ENCODE measurements around the gene SMARCA2.

The SMARCA2 gene

DNA sequence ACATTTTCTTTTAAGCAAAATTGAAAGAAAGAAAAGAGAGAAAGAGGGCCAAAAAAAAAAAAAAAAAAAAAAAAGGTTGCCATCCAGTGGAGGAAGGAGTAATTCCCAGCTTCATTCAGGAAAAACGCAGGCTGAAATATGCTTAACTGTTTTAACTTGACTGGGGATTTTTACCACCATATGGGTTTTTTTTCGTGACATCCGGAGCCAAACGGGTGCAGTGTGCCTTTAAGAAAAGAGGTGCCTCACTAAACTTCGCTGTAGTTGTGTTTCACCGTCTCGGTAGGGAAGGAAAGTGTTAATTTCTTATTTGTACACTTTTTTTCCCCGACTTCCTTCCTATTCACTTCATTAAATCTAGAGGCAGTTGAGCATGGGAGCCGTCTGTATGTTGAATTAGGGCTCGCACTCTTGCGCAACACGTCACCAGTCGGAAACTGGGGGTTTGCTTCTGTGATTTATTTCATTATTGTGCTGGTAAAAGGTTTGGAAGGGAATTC, 143.0 kb downstream of the SMARCA2 start:
- 0% methylated on average over 9 of the region's 13 CpGs for WGBS
- DNase-seq, result peak; percentile 80
- Histone ChIP-seq H3K4me1 (ENCODE audit: control insufficient read depth, insufficient read depth, low read depth, low read length) (peaks cover 3% of the 10 kb centered on the region), H3K18ac (ENCODE audit: low read depth in 1 of 2, low read length in 2 of 2) (peak overlapping the region; percentile 11 to 62), H3K4ac (ENCODE audit: low read depth in 1 of 2, low read length in 2 of 2) (no peak overlapping the region), H2AFZ (ENCODE audit: low read depth, low read length) (no peak overlapping the region), H3K14ac (ENCODE audit: low read length in 2 of 2) (no peak overlapping the region), H4K8ac (ENCODE audit: low read length) (no peak overlapping the region), H3K36me3 (ENCODE audit: control insufficient read depth in 1 of 2, insufficient read depth in 2 of 2, low read depth in 1 of 2, low read length in 2 of 2) (peaks cover 0 to 16% of the 10 kb centered on the region in 2 experiments), H3K4me2 (ENCODE audit: low read length, poor library complexity, severe bottlenecking) (peak overlapping the region; percentile 75), H3K27ac (ENCODE audit: low read length, poor library complexity, severe bottlenecking) (peak overlapping the region; percentile 87), H3K27me3 (ENCODE audit: control insufficient read depth in 1 of 2, insufficient read depth in 1 of 2, low read length in 2 of 2) (no peaks in the 10 kb centered on the region), H2BK15ac (ENCODE audit: low read depth, poor library complexity, severe bottlenecking) (no peak overlapping the region), H3K4me3 (ENCODE audit: insufficient read depth in 1 of 2, low read depth in 1 of 2, low read length in 2 of 2) (peak overlapping the region in 1 of 2 experiments; percentile 81), H3K23ac (ENCODE audit: low read length in 2 of 2) (no peak overlapping the region), H2BK12ac (ENCODE audit: low read length in 2 of 2) (no peak overlapping the region), H2BK120ac (ENCODE audit: low read depth, low read length) (peak overlapping the region; percentile 15), H3K9me3 (ENCODE audit: control insufficient read depth, low read length) (no peaks in the 10 kb centered on the region), H4K91ac (ENCODE audit: low read length) (no peak overlapping the region), H2AK5ac (ENCODE audit: low read length, severe bottlenecking) (no peak overlapping the region), H3K9ac (ENCODE audit: low read length) (peak overlapping the region; percentile 93), H3K79me1 (replicated peaks; ENCODE audit: low read length, poor library complexity, severe bottlenecking) (peaks cover 9% of the 10 kb centered on the region), H2BK5ac (ENCODE audit: low read depth, low read length, poor library complexity, severe bottlenecking) (peak overlapping the region; percentile 57)

DNA sequence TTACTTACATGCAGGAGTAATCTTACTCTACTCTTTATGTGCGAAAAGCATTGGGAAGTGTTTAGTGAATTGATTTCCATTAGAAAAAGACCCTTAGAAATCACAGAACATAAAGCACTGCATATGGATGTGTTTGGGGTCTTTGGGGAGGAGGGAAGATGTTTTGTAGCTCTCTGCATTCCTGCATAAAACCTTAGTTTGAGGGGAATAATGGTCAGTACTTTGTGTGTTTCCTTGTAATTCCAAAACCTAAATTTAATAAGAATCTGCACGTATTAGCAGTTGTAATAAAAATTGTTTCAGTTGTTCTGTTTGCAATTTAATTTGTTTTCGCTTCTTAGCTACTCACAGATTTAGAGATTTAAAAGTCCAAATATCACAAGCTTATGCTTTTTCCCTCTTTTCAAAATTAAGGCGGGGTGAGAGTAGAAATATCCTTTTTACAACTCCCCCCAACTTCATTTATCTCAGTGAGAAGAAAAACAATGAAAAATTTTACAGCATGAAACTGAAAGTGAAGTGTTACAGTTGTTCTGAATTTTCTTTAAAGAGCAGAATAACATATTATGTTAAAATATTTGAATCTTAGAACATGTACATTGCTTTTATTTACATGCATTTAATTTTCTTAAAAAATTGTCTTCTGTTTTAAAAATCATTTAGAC, 143.8 kb downstream of the SMARCA2 start:
- H2BK5ac ChIP-seq (ENCODE audit: low read depth, low read length, poor library complexity, severe bottlenecking), result no peak overlapping the region
- WGBS, result no CpG with 5 or more reads among the region's 4 CpGs

DNA sequence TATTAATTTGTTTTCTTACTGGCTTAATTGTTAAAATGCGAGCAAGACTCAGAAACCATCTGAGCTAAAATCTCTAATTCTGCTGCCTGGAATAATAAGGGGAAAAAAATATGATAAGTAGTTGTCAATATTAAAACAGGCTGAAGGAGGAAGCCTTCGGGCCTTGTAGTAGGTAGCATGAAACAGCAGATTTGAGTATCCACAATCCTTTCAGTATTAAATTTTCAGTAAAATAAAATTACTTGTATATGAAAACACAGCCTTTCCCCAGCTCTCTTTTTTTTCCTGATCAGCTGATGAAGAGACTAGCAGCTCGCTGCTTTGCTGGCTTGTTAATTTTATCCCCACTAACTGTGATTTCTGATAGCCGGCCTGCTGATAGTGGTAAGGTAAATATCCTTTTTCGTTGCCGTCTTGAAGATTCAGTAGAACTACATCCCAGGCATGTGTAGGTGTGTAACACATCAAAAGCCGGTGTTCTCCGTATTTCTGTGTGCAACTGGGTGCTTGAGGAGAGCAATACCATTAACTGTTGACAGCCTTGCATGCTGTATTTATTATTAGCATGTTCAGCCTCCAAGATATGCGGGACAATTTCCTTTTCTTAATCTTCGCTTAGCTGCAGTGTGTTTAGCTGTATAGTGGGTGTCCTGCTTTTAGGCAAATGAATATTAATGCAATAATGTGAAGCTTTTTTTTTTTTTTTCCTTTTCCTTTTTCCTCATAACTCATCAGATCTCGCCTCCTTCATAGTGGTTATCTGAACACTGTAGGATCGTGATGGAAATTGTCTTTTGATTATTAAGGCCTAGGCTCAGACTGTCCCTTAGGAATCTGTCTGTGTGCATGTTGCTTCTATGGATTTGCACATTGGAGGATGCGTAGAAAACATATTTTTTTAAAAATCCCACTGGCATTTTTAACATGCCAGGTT, 144.6 kb downstream of the SMARCA2 start:
- peak overlapping the region; percentile 17 for H3K4me2 ChIP-seq (ENCODE audit: low read length, poor library complexity, severe bottlenecking)
- H2BK15ac ChIP-seq (ENCODE audit: low read depth, poor library complexity, severe bottlenecking), result no peak overlapping the region
- H3K36me3 ChIP-seq (ENCODE audit: control insufficient read depth in 1 of 2, insufficient read depth in 2 of 2, low read depth in 1 of 2, low read length in 2 of 2), result peaks cover 2 to 29% of the 10 kb centered on the region in 2 experiments
- peak overlapping the region; percentile 2 for H3K27ac ChIP-seq (ENCODE audit: low read length, poor library complexity, severe bottlenecking)
- H2AK5ac ChIP-seq (ENCODE audit: low read length, severe bottlenecking), result no peak overlapping the region
- H4K8ac ChIP-seq (ENCODE audit: low read length), result peak overlapping the region; percentile 60
- no peak overlapping the region for H4K91ac ChIP-seq (ENCODE audit: low read length)
- no peaks in the 10 kb centered on the region for H3K27me3 ChIP-seq (ENCODE audit: control insufficient read depth in 1 of 2, insufficient read depth in 1 of 2, low read length in 2 of 2)
- peak overlapping the region; percentile 35 to 85 for H3K4ac ChIP-seq (ENCODE audit: low read depth in 1 of 2, low read length in 2 of 2)
- H2BK120ac ChIP-seq (ENCODE audit: low read depth, low read length), result no peak overlapping the region
- no peak overlapping the region for H3K23ac ChIP-seq (ENCODE audit: low read length in 2 of 2)
- 49% methylated on average over 11 of the region's 13 CpGs for WGBS
- peak overlapping the region in 1 of 2 experiments; percentile 2 for H3K18ac ChIP-seq (ENCODE audit: low read depth in 1 of 2, low read length in 2 of 2)
- H3K14ac ChIP-seq (ENCODE audit: low read length in 2 of 2), result no peak overlapping the region
- H2AFZ ChIP-seq (ENCODE audit: low read depth, low read length), result no peak overlapping the region
- no peak overlapping the region for H2BK5ac ChIP-seq (ENCODE audit: low read depth, low read length, poor library complexity, severe bottlenecking)
- H3K9me3 ChIP-seq (ENCODE audit: control insufficient read depth, low read length), result no peaks in the 10 kb centered on the region
- DNase-seq, result peak; percentile 36
- H3K4me3 ChIP-seq (ENCODE audit: insufficient read depth in 1 of 2, low read depth in 1 of 2, low read length in 2 of 2), result peak overlapping the region in 1 of 2 experiments; percentile 81
- no peak overlapping the region for H2BK12ac ChIP-seq (ENCODE audit: low read length in 2 of 2)
- H3K79me1 ChIP-seq (replicated peaks; ENCODE audit: low read length, poor library complexity, severe bottlenecking), result peaks cover 10% of the 10 kb centered on the region
- peaks cover 3% of the 10 kb centered on the region for H3K4me1 ChIP-seq (ENCODE audit: control insufficient read depth, insufficient read depth, low read depth, low read length)
- peak overlapping the region; percentile 93 for H3K9ac ChIP-seq (ENCODE audit: low read length)

More for the DNA sequence above, 143.8 kb downstream of the SMARCA2 start:
- Histone ChIP-seq H4K91ac (ENCODE audit: low read length) (no peak overlapping the region), H3K4me3 (ENCODE audit: insufficient read depth in 1 of 2, low read depth in 1 of 2, low read length in 2 of 2) (peak overlapping the region in 1 of 2 experiments; percentile 81), H3K79me1 (replicated peaks; ENCODE audit: low read length, poor library complexity, severe bottlenecking) (peaks cover 9% of the 10 kb centered on the region), H4K8ac (ENCODE audit: low read length) (no peak overlapping the region), H2AFZ (ENCODE audit: low read depth, low read length) (no peak overlapping the region), H3K18ac (ENCODE audit: low read depth in 1 of 2, low read length in 2 of 2) (no peak overlapping the region), H2BK15ac (ENCODE audit: low read depth, poor library complexity, severe bottlenecking) (no peak overlapping the region), H3K27ac (ENCODE audit: low read length, poor library complexity, severe bottlenecking) (peak overlapping the region; percentile 87), H3K27me3 (ENCODE audit: control insufficient read depth in 1 of 2, insufficient read depth in 1 of 2, low read length in 2 of 2) (no peaks in the 10 kb centered on the region), H3K36me3 (ENCODE audit: control insufficient read depth in 1 of 2, insufficient read depth in 2 of 2, low read depth in 1 of 2, low read length in 2 of 2) (peaks cover under 1 to 23% of the 10 kb centered on the region in 2 experiments), H2AK5ac (ENCODE audit: low read length, severe bottlenecking) (no peak overlapping the region), H3K4ac (ENCODE audit: low read depth in 1 of 2, low read length in 2 of 2) (no peak overlapping the region), H3K14ac (ENCODE audit: low read length in 2 of 2) (no peak overlapping the region), H2BK12ac (ENCODE audit: low read length in 2 of 2) (no peak overlapping the region), H3K9me3 (ENCODE audit: control insufficient read depth, low read length) (no peaks in the 10 kb centered on the region), H3K4me1 (ENCODE audit: control insufficient read depth, insufficient read depth, low read depth, low read length) (peaks cover 3% of the 10 kb centered on the region), H3K4me2 (ENCODE audit: low read length, poor library complexity, severe bottlenecking) (peak overlapping the region; percentile 75), H3K23ac (ENCODE audit: low read length in 2 of 2) (no peak overlapping the region), H3K9ac (ENCODE audit: low read length) (peak overlapping the region; percentile 93), H2BK120ac (ENCODE audit: low read depth, low read length) (no peak overlapping the region)
- DNase-seq, result peak; percentile 14

DNA sequence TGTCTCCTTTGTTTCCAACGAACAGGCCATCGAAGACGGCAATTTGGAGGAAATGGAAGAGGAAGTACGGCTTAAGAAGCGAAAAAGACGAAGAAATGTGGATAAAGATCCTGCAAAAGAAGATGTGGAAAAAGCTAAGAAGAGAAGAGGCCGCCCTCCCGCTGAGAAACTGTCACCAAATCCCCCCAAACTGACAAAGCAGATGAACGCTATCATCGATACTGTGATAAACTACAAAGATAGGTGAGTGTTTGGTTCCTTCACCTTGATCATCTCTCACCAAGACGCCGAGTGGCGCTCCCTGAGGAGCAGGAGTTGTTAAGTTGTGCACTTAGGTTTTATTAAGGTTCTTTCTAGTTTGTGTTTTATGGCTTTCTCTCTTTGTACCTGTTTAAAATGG, 146.5 kb downstream of the SMARCA2 start:
- Histone ChIP-seq H2BK5ac (ENCODE audit: low read depth, low read length, poor library complexity, severe bottlenecking) (no peak overlapping the region), H3K79me1 (replicated peaks; ENCODE audit: low read length, poor library complexity, severe bottlenecking) (peaks cover 14% of the 10 kb centered on the region), H2AK5ac (ENCODE audit: low read length, severe bottlenecking) (no peak overlapping the region), H3K4me1 (ENCODE audit: control insufficient read depth, insufficient read depth, low read depth, low read length) (peaks cover 3% of the 10 kb centered on the region), H3K4ac (ENCODE audit: low read depth in 1 of 2, low read length in 2 of 2) (no peak overlapping the region), H3K27me3 (ENCODE audit: control insufficient read depth in 1 of 2, insufficient read depth in 1 of 2, low read length in 2 of 2) (no peaks in the 10 kb centered on the region), H3K4me3 (ENCODE audit: insufficient read depth in 1 of 2, low read depth in 1 of 2, low read length in 2 of 2) (no peak overlapping the region), H3K23ac (ENCODE audit: low read length in 2 of 2) (no peak overlapping the region), H2AFZ (ENCODE audit: low read depth, low read length) (no peak overlapping the region), H3K9ac (ENCODE audit: low read length) (no peak overlapping the region), H3K14ac (ENCODE audit: low read length in 2 of 2) (no peak overlapping the region), H2BK12ac (ENCODE audit: low read length in 2 of 2) (no peak overlapping the region), H3K18ac (ENCODE audit: low read depth in 1 of 2, low read length in 2 of 2) (no peak overlapping the region), H3K36me3 (ENCODE audit: control insufficient read depth in 1 of 2, insufficient read depth in 2 of 2, low read depth in 1 of 2, low read length in 2 of 2) (peaks cover 2 to 33% of the 10 kb centered on the region in 2 experiments), H4K8ac (ENCODE audit: low read length) (no peak overlapping the region), H4K91ac (ENCODE audit: low read length) (no peak overlapping the region), H3K9me3 (ENCODE audit: control insufficient read depth, low read length) (no peaks in the 10 kb centered on the region), H3K27ac (ENCODE audit: low read length, poor library complexity, severe bottlenecking) (no peak overlapping the region), H2BK120ac (ENCODE audit: low read depth, low read length) (no peak overlapping the region), H3K4me2 (ENCODE audit: low read length, poor library complexity, severe bottlenecking) (no peak overlapping the region), H2BK15ac (ENCODE audit: low read depth, poor library complexity, severe bottlenecking) (no peak overlapping the region)
- DNase-seq, result no peak
- 80% methylated on average over 11 of the region's 13 CpGs for WGBS
